PC-3 (cell line): Measurements from ENCODE around the gene IL1RAPL1. TPM values are rescaled to one million over a fixed set of nuclear protein-coding genes. Genes with fewer than 3 reads are reported as not detected.
A peak's percentile ranks its signal among the peaks of the same experiment; 100 is the strongest.

Experiments
- ATAC-seq: fragments of 200-7000 bp; cut with Tn5 transposase; 2 replicates; pipeline ENCODE4 v1.9.1; 2020; ENCODE audit warnings: mild to moderate bottlenecking, moderate library complexity
- BruUV-seq: library from RNA; stranded (reverse); fragments of 400-500 nt; replicated peaks from 2 replicates; lab custom pipeline; 2021; lab: Mats Ljungman, UMichigan
- CTCF ChIA-PET: fragments of 300-600 bp; sonication (Branson Sonifier 250); formaldehyde crosslinking; loops from one replicate; lab custom pipeline; 2022; ENCODE audit warnings: antibody characterized with exemption; lab: Charles Lee
- POLR2A ChIA-PET: fragments of 300-600 bp; sonication (Branson Sonifier 250); formaldehyde crosslinking; loops from one replicate; lab custom pipeline; 2022; ENCODE audit warnings: antibody characterized with exemption; ENCODE audit not compliant: unreplicated experiment; lab: Charles Lee
- DNase-seq: peaks from one replicate; pipeline ENCODE4 v3.0.0-alpha.2; 2015
- H2AFZ ChIP-seq: fragments of 300-600 bp; sonication (generic); 2 replicates; pipeline ENCODE4 v1.6.0; 2016; ENCODE audit warnings: antibody characterized with exemption, low read length
- H3F3A ChIP-seq: fragments of 300-600 bp; sonication (generic); one replicate; pipeline ENCODE4 v1.6.0; 2017; ENCODE audit warnings: antibody characterized with exemption, low read length, control low read depth, mild to moderate bottlenecking; ENCODE audit not compliant: unreplicated experiment
- H3K27ac ChIP-seq: fragments of 300-600 bp; sonication (generic); 2 replicates; pipeline ENCODE4 v1.5.1; 2016; ENCODE audit warnings: mild to moderate bottlenecking, low read length
- H3K27me3 ChIP-seq: fragments of 300-600 bp; sonication (generic); 2 replicates; pipeline ENCODE4 v1.6.1; 2016; ENCODE audit warnings: low read length, mixed read lengths
- H3K36me3 ChIP-seq: fragments of 300-600 bp; sonication (generic); 2 replicates; pipeline ENCODE4 v1.6.1; 2016; ENCODE audit warnings: low read depth, mixed run types, low read length, mixed read lengths
- H3K4me1 ChIP-seq: fragments of 300-600 bp; sonication (generic); 2 replicates; pipeline ENCODE4 v1.5.1; 2016; ENCODE audit warnings: low read length; ENCODE audit not compliant: insufficient read depth
- H3K4me2 ChIP-seq: fragments of 300-600 bp; sonication (generic); 2 replicates; pipeline ENCODE4 v1.6.0; 2016; ENCODE audit warnings: low read length
- H3K4me3 ChIP-seq: fragments of 300-600 bp; sonication (generic); 2 replicates; pipeline ENCODE4 v1.5.1; 2016; ENCODE audit warnings: mild to moderate bottlenecking, low read length, mixed read lengths
- H3K79me2 ChIP-seq: fragments of 300-600 bp; sonication (generic); 2 replicates; pipeline ENCODE4 v1.6.1; 2017; ENCODE audit warnings: low read length, mixed read lengths
- H3K9ac ChIP-seq: fragments of 300-600 bp; sonication (generic); 2 replicates; pipeline ENCODE4 v1.6.0; 2016; ENCODE audit warnings: mild to moderate bottlenecking, low read length
- H3K9me2 ChIP-seq: fragments of 300-600 bp; sonication (generic); replicated peaks from 2 replicates; pipeline ENCODE4 v1.6.1; 2016; ENCODE audit warnings: mixed run types, low read length, mixed read lengths
- H3K9me3 ChIP-seq: fragments of 300-600 bp; sonication (generic); 2 replicates; pipeline ENCODE4 v1.6.1; 2016; ENCODE audit warnings: low read length, mixed read lengths
- H4K20me1 ChIP-seq: fragments of 300-600 bp; sonication (generic); 2 replicates; pipeline ENCODE4 v1.6.1; 2016; ENCODE audit warnings: low read length, mixed read lengths
- EZH2 ChIP-seq: fragments of 300-600 bp; sonication (generic); IDR thresholded peaks from one replicate; pipeline ENCODE4 v1.6.1; 2017; ENCODE audit warnings: antibody characterized with exemption, mild to moderate bottlenecking, low read length; ENCODE audit not compliant: unreplicated experiment
- EZH2phosphoT487 ChIP-seq: fragments of 300-600 bp; sonication (generic); IDR thresholded peaks from 2 replicates; pipeline ENCODE4 v1.6.1; 2018; ENCODE audit warnings: mild to moderate bottlenecking, antibody characterized with exemption, low read length, borderline replicate concordance
- intact Hi-C: fragments of 100-400 bp; cut with micrococcal nuclease; formaldehyde crosslinking; loops from 2 replicates; pipeline ENCODE4 v1.9.0; 2023
- total RNA-seq: library from RNA; depleted of rRNA; stranded (reverse); fragments of >200 nt; gene quantifications from 2 replicates; pipeline ENCODE4 v1.2.3, GENCODE V29; 2014
- TF ChIP-seq, protein P1 (sequence below): fragments of 300-600 bp; sonication (generic); conservative IDR thresholded peaks from 2 replicates; pipeline ENCODE4 v1.5.1; 2017; ENCODE audit warnings: antibody characterized with exemption, low read depth, mild to moderate bottlenecking, low read length

The IL1RAPL1 gene
- total RNA-seq, 1 experiment from 2014 or later: 0.44 TPM

GRCh38 chrX:28609003-28609402, 21.8 kb downstream of the IL1RAPL1 start:
- TF ChIP-seq, protein P1, sequence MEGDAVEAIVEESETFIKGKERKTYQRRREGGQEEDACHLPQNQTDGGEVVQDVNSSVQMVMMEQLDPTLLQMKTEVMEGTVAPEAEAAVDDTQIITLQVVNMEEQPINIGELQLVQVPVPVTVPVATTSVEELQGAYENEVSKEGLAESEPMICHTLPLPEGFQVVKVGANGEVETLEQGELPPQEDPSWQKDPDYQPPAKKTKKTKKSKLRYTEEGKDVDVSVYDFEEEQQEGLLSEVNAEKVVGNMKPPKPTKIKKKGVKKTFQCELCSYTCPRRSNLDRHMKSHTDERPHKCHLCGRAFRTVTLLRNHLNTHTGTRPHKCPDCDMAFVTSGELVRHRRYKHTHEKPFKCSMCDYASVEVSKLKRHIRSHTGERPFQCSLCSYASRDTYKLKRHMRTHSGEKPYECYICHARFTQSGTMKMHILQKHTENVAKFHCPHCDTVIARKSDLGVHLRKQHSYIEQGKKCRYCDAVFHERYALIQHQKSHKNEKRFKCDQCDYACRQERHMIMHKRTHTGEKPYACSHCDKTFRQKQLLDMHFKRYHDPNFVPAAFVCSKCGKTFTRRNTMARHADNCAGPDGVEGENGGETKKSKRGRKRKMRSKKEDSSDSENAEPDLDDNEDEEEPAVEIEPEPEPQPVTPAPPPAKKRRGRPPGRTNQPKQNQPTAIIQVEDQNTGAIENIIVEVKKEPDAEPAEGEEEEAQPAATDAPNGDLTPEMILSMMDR: no peak
- TF ChIP-seq EZH2 (no peak), EZH2phosphoT487 (no peak)
- POLR2A ChIA-PET: no interaction called here
- no peaks in the 10 kb centered on the region for H3K9me3 ChIP-seq
- no peak overlapping the region for H3K9ac ChIP-seq
- H3K79me2 ChIP-seq: no peaks in the 10 kb centered on the region
- no peak for DNase-seq
- no peak overlapping the region for H3K27ac ChIP-seq
- ATAC-seq: no peak
- no peaks in the 10 kb centered on the region for H4K20me1 ChIP-seq
- no peaks in the 10 kb centered on the region for H3F3A ChIP-seq
- no peaks in the 10 kb centered on the region for H3K27me3 ChIP-seq
- no TSS peak for BruUV-seq
- CTCF ChIA-PET: no interaction called here
- no peak overlapping the region for H2AFZ ChIP-seq
- no peaks in the 10 kb centered on the region for H3K4me1 ChIP-seq
- no peak overlapping the region for H3K4me2 ChIP-seq
- H3K4me3 ChIP-seq: no peak overlapping the region
- no peaks in the 10 kb centered on the region for H3K9me2 ChIP-seq
- H3K36me3 ChIP-seq: no peaks in the 10 kb centered on the region
- intact Hi-C loops: no loop called here

GRCh38 chrX:28609917-28610613, 22.8 kb downstream of the IL1RAPL1 start:
- ATAC-seq: no peak
- Histone ChIP-seq H2AFZ (no peak overlapping the region), H3K27me3 (no peaks in the 10 kb centered on the region), H3K79me2 (no peaks in the 10 kb centered on the region), H3K9ac (no peak overlapping the region), H3K27ac (no peak overlapping the region), H4K20me1 (no peaks in the 10 kb centered on the region), H3K4me3 (no peak overlapping the region), H3K4me1 (no peaks in the 10 kb centered on the region), H3F3A (no peaks in the 10 kb centered on the region), H3K4me2 (no peak overlapping the region), H3K9me2 (no peaks in the 10 kb centered on the region), H3K36me3 (no peaks in the 10 kb centered on the region), H3K9me3 (no peaks in the 10 kb centered on the region)
- DNase-seq: peak; percentile 15
- intact Hi-C loops: no loop called here
- no peak for TF ChIP-seq EZH2phosphoT487
- TF ChIP-seq EZH2: no peak
- TF ChIP-seq, protein P1: no peak
- ChIA-PET CTCF (no interaction called here), POLR2A (no interaction called here)
- no TSS peak for BruUV-seq

- Histone ChIP-seq H3K9me2 (no peaks in the 10 kb centered on the region), H3K79me2 (no peaks in the 10 kb centered on the region), H3K27ac (no peak overlapping the region), H4K20me1 (no peaks in the 10 kb centered on the region), H3K4me3 (no peak overlapping the region), H2AFZ (no peak overlapping the region), H3K9me3 (no peaks in the 10 kb centered on the region), H3K36me3 (no peaks in the 10 kb centered on the region), H3K9ac (no peak overlapping the region), H3K4me2 (no peak overlapping the region), H3K4me1 (no peaks in the 10 kb centered on the region), H3K27me3 (no peaks in the 10 kb centered on the region), H3F3A (no peaks in the 10 kb centered on the region)
- CTCF ChIA-PET: no interaction called here
- intact Hi-C loops: no loop called here
- DNase-seq (no peak), ATAC-seq (no peak)
- POLR2A ChIA-PET: no interaction called here
- no TSS peak for BruUV-seq
- TF ChIP-seq EZH2: no peak
- TF ChIP-seq EZH2phosphoT487: no peak
- TF ChIP-seq, protein P1: no peak
Measured at GRCh38 chrX:28610746-28611145, 23.5 kb downstream of the IL1RAPL1 start.
